ENCODE data around the gene SAP30BP.
"Not testable (repeated sequence)": the region's sequence is repeated elsewhere in the genome, so short reads cannot be mapped to it uniquely, and the experiment has no call there.

GRCh38 chr17:75638039-75638438, 29.1 kb upstream of the SAP30BP start:
- TF ChIP-seq EP300, CTCF, POLR2AphosphoS5 (IDR thresholded peaks at IDR 0.05): not testable (repeated sequence)

Measured in suprapubic skin (tissue), 4 donors.